Glomerular endothelial cell (primary cell): ENCODE results near the gene ANO10. TPM values are rescaled to one million over a fixed set of nuclear protein-coding genes. Genes with fewer than 3 reads are reported as not detected.
"Not testable (repeated sequence)": the region's sequence is repeated elsewhere in the genome, so short reads cannot be mapped to it uniquely, and the experiment has no call there.

Experiments used
- DNase-seq: peaks from one replicate; pipeline ENCODE4 v3.0.0-alpha.2; 2011; ENCODE audit warnings: low read depth, low spot score; ENCODE audit errors: extremely low read depth
- total RNA-seq: library from RNA; depleted of rRNA; stranded (reverse); fragments of >200 nt; gene quantifications from 2 replicates; pipeline ENCODE4 v1.2.3, GENCODE V29; 2015

ANO10 gene
- total RNA-seq, 1 donor from 2014 or later: 53.0 TPM

- no peak for DNase-seq
Observed at GRCh38 chr3:43629741-43630140, 7.9 kb upstream of the ANO10 start.

GRCh38 chr3:43629257-43629656, 7.4 kb upstream of the ANO10 start:
- DNase-seq: no peak

GRCh38 chr3:43627360-43627759, 5.5 kb upstream of the ANO10 start:
- DNase-seq: no peak

GRCh38 chr3:43624619-43625305, 3.0 kb upstream of the ANO10 start:
- DNase-seq: no peak

GRCh38 chr3:43620831-43621655, 768 bp downstream of the ANO10 start:
- no peak for DNase-seq

GRCh38 chr3:43619588-43619987, 2.2 kb downstream of the ANO10 start:
- no peak for DNase-seq

GRCh38 chr3:43618142-43618541, 3.7 kb downstream of the ANO10 start:
- no peak for DNase-seq

GRCh38 chr3:43616034-43616433, 5.8 kb downstream of the ANO10 start:
- no peak for DNase-seq

- no peak for DNase-seq
Observed at GRCh38 chr3:43615133-43615532, 6.7 kb downstream of the ANO10 start.

- no peak for DNase-seq
Observed at GRCh38 chr3:43613976-43614375, 7.8 kb downstream of the ANO10 start.

- no peak for DNase-seq
Observed at GRCh38 chr3:43612419-43612818, 9.4 kb downstream of the ANO10 start.

- DNase-seq: no peak
Observed at GRCh38 chr3:43609406-43609805, 12.4 kb downstream of the ANO10 start.

- no peak for DNase-seq
Observed at GRCh38 chr3:43608751-43609150, 13.1 kb downstream of the ANO10 start.

- no peak for DNase-seq
Observed at GRCh38 chr3:43606284-43606683, 15.5 kb downstream of the ANO10 start.

- DNase-seq: not testable (repeated sequence)
Observed at GRCh38 chr3:43599959-43600358, 21.9 kb downstream of the ANO10 start.

- no peak for DNase-seq
Observed at GRCh38 chr3:43597961-43598360, 23.9 kb downstream of the ANO10 start.

GRCh38 chr3:43596178-43596577, 25.6 kb downstream of the ANO10 start:
- not testable (repeated sequence) for DNase-seq

GRCh38 chr3:43595280-43595679, 26.5 kb downstream of the ANO10 start:
- not testable (repeated sequence) for DNase-seq

- not testable (repeated sequence) for DNase-seq
Observed at GRCh38 chr3:43593588-43593987, 28.2 kb downstream of the ANO10 start.

GRCh38 chr3:43591866-43592265, 29.9 kb downstream of the ANO10 start:
- not testable (repeated sequence) for DNase-seq

GRCh38 chr3:43587303-43587702, 34.5 kb downstream of the ANO10 start:
- no peak for DNase-seq
